ENCODE results near the gene ACVR2B.

DNA sequence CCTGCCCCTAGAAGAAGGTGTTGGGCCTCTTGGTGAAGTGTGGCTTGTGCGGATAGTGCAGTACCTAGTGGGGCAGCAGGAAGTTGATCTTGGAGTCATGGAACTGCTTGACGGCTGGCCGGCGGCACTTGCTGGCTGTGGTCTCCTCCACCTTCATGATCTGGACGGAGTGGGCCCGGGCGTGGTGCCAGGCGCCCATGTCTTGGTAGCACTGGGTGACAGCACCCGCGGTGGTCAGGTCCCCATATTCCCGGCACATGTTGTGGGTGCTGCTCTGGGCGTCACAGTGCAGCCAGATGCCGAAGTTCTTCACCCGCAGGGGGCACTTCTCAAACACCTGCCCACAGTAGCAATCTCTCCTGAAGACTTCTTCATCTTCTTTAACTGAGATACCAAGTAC, 73.1 kb downstream of the ACVR2B start:
- TF ChIP-seq, protein P1, sequence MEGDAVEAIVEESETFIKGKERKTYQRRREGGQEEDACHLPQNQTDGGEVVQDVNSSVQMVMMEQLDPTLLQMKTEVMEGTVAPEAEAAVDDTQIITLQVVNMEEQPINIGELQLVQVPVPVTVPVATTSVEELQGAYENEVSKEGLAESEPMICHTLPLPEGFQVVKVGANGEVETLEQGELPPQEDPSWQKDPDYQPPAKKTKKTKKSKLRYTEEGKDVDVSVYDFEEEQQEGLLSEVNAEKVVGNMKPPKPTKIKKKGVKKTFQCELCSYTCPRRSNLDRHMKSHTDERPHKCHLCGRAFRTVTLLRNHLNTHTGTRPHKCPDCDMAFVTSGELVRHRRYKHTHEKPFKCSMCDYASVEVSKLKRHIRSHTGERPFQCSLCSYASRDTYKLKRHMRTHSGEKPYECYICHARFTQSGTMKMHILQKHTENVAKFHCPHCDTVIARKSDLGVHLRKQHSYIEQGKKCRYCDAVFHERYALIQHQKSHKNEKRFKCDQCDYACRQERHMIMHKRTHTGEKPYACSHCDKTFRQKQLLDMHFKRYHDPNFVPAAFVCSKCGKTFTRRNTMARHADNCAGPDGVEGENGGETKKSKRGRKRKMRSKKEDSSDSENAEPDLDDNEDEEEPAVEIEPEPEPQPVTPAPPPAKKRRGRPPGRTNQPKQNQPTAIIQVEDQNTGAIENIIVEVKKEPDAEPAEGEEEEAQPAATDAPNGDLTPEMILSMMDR (conservative IDR thresholded peaks at IDR 0.05 in 1 of 2, IDR thresholded peaks at IDR 0.05 in 1 of 2; ENCODE audit: extremely low read depth in 1 of 2, insufficient read depth in 1 of 2, low read depth in 1 of 2, low read length in 2 of 2) = no peak
- no peak for TF ChIP-seq EZH2 (IDR thresholded peaks at IDR 0.05; ENCODE audit: borderline replicate concordance, low read length)

Measured in mammary epithelial cell (primary cell).